IPS-NIHi7 (cell line): ENCODE data around the gene NOX5.

ENCODE experiments used
- DNase-seq: peaks from one replicate; pipeline ENCODE4 v3.0.0; 2012; ENCODE audit warnings: mixed read lengths; ENCODE audit errors: extremely low spot score

NOX5 gene

DNA sequence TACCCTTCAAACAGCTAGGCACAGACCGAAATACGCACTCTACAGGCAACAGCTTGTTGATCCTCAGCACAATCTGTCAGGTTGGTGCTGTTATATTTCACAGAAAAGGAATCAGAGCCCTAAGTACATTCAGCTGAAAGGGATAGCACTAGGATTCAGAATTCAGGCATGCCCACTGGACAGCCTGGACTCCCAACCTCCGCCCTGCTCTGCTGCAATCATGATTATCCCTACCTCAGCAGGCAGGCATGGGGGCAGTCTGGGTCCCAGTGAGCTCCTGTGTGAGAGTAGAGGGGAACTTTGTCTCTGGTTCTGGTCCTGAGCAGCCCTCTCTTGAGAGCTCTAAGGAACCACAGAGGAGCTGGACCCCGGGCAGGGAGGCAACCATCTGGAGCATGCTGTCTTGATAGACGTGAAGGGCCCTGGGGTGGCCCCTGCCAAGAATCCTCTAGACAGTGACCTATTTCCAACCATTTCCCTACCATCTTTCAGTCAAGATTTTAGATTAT lies 23.4 kb upstream of the NOX5 start:
- DNase-seq = no peak

DNA sequence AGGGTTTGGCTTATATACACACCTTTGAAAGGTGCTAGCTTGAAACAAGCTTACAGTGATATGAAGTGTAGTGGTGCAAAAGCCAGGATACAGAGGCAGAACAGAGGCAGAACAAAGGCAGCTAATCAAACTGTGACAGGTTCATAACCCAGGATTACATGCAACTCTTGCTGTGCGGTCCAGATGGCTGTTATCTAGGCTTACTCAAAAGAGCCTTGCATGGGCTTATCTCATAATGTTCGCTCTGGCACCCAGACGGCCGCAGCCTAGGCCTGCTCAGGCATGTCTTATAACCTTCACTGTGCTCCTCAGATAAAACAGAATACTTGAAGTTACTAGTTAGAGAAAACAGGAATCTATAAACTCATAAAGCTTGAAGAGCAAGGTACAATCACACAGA lies 22.8 kb upstream of the NOX5 start:
- DNase-seq = no peak

DNA sequence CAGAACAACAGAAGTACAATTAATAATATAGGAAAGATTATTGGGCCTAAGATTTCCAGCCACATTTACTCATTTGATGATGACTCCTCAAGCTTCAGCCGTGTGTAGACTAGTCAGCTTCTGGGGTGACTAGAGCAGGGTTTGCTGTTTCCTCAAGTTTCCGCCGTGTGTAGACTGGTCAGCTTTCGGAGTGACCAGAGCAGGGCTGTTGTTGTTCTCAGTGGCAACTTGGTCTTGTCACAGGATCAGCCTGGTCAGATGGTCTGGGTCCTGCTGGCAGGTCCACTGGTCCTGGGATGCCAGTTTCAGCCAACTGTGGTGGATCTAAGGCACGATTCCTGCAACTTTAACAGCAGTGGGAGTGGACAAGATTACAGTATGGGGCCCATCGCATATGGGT lies 21.8 kb upstream of the NOX5 start:
- DNase-seq = no peak

DNA sequence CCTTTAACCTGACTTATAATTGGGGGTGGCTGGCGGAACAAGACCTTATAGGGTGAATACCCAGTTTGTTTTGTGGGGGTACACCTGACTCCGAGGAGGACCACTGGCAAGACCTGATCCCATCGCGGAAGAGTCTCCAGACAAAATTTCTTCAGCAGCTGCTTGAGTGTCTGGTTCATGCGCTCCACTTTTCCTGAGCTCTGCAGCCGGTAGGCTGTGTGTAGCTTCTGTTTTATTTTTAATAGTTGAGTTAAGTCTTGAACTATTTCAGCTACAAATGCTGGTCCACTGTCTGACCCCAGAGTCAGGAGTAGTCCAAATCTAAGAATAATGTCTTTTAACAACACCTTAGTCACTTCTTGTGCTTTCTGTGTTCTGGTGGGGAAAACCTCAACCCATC lies 21.2 kb upstream of the NOX5 start:
- DNase-seq = no peak

DNA sequence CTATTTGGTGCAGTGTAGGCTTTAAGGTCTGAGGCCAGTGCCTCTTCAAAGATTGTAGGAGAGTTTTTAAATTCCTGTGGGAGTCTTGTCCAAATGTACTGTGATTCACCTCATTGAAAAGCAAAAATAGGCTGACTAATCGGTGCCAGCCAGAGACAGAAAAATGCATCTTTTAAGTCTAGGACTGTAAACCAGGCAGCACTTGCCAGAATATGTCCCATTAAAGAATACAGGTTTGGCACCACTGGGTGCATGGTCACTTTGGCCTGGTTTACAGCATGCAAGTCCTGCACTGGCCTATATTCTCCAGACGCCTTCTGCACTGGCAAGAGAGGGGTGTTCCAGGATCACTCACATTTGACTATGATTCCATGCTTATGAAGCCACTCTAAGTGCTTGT lies 20.3 kb upstream of the NOX5 start:
- no peak for DNase-seq

DNA sequence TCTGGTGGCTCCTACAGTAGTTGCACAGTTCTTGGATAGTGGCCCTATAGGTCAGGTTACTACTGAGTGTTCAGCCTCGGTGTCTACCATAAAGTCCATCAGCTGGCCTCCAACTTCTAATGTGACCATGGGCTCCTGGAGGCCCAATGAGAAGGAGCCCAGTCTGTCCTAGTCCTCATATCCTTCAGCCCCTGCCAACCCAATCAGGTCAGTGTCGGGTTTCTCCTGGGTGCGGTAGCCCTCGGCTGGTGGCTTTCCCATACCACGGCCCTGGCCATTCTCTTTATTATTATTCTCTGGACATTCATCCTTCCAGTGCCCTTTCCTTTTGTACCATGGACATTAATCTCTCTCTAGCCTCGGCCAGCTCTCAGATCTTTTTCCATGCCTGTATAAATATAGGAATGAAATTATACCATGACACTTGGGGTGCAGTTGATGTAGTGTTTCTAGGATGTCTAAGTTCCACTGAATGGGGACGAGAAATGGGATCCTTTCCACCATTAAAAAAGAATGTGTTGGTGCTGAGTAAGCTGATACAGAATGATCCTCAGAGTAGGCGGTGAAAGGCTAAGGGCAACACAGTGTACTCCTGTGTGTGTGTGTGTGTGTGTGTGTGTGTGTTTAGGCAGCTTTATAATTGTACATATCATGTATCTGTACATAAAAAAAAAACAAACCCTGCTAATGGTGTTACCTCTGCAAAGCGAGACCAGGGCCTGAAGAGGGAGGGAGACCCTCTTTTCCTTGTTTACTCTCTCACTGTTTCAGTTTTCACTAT lies 19.3 kb upstream of the NOX5 start:
- DNase-seq = no peak

DNA sequence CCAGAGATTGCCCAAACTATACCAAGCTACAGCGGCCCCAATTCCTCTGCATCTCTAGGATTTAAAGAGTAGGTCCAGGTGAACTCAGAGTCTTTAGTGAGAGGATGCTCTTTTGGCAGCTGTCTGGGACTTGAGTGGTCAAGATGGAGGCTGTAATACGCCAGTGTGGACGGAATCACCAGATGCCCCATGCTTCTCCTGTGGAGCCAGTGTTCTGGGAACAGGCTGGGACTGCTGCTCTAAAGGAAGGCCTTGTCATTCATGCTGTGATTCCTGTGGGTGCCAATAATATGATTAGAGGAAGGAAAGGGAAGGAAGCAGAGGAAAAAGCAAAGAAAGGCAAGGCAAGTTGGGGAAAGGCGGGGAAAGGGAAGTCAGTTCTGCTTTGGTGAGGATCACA lies 17.4 kb upstream of the NOX5 start:
- no peak for DNase-seq

DNA sequence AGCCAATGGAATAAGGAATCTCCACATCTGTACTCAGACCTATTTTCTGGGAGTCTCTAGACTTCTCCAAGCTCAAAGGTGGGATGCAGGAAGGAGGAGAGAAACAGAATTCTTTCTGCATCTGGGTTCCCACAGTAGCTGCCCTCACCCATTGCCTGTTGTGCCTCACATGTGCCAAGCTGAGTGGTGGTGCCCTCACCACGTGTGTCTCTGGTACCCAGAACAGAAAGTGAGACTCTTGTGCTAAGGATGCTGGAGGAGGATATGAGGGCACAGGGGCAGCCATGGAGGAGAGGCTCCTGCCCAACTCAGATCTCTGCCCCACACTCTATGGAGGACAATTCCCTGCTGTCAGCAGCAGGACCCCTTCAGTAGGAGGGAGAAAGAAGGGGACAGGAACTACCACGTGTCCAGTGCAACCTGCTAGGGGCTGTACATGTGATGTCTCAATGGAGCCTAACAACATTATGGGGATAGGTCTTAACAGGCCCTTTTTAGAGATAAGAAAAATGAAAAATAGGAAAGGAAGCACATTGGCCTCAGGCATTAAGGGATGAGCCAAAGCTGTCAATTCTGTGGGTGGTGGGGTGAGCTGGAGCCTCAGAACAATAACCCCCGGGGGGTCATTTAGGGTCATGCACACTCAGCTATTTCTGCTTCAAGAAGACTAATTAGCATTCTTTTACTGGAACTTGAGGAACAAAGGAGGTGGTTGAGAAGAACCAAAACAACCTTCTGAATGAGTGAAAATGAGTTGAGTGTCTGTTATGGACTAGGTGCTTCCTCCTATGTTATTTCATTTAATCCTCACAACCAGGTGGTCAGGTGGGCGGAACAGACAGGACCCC lies 16.3 kb upstream of the NOX5 start:
- DNase-seq = no peak

DNA sequence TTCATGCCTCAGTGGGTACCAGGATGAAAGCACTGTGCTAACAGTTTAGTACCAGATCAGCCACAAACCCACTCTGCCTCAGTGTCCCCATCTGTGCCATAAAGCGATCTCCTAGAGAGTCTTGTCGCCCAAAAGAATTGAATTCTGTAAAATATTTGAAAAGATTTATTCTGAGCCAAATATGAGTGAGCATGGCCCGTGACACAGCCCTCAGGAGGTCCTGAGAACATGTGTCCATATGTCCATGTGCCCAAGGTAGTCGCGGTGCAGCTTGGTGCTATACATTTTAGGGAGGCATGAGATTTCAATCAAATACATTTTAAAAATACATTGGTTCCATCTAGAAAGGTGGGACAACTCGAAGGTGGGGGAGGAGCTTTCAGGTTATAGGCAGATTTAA lies 15.4 kb upstream of the NOX5 start:
- DNase-seq = no peak

DNA sequence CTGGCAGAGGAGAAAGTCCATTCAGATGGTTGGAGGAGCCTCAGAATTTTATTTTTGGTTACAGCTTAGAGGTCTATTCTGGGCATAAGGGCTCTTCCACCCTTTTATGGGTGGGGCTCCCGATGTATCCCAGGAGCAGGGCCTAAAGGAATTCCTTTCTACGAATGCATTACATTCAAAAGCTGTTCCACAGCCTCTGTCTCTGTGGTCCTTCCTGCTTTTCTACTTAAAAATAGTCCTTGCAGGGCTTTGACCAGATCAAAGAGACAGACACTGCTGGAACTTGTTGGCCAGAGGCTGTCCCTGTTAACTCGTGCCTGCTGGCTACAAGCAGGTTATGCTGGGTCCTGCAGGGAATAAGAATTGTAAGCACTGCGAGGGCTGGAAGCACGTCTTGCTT lies 14.4 kb upstream of the NOX5 start:
- DNase-seq = no peak

DNA sequence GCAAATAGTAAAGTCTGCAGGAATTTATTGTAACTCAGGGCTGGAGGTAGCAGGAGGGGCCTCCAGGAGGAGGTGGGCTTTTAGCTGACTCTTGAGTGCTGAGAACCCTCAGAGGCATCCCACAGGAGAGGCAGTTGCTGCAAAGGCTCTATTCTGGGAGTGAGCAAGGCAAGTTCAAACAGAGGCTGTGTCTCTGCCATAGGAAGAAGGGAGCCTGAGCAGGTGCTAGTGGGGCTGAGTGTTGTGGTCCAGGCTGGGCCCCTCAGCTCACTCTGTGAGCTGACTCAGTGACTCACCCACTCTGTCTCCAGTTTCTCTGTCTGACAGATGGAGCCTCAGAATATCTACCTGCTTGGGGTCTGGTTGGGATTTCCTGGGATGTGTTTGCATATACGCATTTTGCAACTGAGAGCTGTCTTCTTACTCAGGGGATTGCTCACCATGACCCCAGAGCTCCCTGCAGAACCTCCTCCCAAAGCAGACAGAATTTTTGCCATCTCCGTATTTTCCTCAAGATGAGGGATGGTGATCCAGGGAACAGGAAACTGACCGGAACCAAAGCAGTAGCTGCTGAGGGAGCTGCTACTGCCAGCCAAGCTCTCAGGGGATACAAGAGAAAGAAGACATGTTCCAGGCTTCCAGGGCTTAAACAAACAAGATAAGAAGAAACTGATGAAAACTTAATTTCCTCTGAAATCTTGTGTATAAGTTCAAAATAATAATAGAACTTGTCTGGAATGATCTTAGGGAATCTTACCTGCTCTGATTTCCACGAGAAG lies 13.6 kb upstream of the NOX5 start:
- no peak for DNase-seq

DNA sequence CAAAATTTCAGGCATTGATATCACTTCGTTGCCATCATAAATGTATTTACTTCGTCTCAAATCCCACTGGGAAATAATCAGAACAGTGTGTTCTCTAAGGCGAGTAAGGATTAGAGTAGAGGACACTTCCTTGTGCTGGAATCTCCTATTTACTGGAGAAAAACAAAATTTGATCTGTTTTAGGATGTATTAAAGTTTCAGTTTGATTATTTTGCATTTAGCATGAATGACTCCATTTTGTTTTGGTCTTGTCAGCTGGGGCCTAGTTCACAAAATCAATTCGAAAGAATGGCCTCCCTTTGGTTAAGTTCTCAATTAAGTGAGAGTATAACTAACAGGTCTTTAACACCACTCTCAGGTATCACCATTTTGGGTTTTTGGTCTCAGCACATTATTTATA lies 11.7 kb upstream of the NOX5 start:
- no peak for DNase-seq

DNA sequence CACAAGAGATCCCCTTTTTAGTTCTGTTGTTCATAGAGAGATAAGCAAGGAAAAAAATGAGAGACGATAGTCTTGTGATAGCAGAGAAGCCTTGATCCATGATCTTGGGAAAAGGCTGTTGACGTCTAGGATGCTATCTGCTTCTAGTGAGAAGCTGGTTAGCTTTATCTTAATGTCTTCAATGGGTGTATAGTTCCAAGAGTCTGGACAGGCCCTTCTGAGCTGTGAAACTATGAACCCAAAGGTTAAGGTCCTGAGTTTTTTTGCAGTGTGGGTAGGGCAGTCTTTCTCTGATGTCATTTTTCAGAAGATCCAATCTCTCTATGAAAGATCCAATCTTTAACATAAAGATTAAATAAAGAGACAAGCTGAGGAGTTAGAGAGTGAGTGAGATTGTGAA lies 10.5 kb upstream of the NOX5 start:
- no peak for DNase-seq

DNA sequence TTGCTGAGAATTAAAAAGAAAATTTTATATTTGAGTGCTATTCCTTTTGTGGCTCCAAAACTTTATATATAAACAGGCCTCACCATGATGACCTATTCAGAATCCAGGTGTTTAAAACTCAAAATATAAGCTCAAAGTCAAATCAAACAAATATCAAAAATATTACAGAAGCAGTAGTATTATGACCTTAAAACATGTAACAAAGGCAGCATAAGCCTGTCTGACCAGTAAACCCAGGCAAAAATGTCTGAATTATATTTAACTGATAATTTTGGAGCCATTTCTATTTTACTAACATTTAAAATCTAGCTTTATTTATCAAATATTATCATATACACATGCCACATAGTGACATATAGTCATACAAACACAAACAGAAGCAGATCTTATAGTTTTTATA lies 6.4 kb upstream of the NOX5 start:
- DNase-seq = no peak

DNA sequence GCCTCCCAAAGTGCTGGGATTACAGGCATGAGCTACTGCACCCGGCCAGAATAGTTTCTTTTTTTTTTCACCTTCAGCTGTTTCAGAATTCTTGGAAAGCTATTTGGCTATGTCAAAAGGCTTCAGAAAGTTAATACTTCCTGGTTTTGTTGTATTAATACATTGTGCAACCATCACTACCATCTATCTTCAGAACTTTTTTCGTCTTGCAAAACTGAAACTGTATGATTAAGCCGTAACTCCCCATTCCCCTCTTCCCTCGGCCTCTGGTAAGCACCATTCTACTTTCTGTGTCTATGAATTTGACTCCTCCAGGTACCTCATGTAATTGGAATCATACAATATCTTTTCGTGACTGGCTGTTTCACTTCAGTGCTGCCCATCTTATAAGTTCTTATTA lies 5.2 kb upstream of the NOX5 start:
- no peak for DNase-seq

DNA sequence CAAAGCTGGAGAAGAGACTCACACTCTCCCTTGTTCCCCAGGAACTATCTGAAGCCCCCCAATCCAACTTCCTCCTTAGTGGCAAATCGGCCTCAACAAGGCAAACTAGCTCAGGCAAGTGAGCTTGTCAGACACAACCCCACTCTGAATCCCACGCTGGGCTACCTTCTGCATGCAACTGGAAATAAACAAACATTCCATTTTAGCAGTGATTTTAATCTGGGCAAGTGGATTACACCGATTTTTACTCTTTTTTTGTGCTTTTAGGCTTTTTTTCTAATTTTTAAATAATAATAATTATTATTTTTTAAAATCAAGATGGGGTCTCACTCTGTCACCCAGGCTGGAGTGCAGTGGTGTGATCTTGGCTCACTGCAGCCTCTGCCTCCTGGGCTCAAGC lies 2.9 kb upstream of the NOX5 start:
- DNase-seq = no peak

DNA sequence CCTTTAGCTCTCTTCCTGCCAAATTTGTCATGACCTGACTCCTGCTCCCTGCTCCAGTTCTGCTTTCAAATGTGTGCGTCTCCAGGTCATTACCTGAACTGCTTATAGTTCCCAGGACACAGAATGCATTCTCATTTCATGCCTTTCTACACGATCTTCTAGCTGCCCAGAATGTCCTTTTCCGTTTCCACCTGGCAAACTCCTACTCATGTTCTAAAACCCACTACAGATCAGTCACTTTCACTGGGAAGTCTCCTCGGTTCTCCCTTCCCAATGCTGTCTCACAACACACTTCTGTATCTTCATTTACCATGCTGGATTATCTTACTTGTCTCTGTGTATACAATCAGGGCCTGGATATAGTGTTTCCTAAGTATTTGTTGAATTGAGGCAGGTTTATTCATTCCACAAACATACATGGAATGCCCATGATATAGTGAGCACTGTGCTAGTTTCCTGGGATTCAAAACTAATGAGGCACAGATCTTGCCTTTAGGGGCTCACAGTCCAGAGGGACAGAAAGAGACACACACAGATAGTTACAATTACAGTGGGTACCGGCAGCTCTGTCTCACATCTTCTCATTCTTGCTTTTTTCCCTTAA lies 1.6 kb upstream of the NOX5 start:
- no peak for DNase-seq

DNA sequence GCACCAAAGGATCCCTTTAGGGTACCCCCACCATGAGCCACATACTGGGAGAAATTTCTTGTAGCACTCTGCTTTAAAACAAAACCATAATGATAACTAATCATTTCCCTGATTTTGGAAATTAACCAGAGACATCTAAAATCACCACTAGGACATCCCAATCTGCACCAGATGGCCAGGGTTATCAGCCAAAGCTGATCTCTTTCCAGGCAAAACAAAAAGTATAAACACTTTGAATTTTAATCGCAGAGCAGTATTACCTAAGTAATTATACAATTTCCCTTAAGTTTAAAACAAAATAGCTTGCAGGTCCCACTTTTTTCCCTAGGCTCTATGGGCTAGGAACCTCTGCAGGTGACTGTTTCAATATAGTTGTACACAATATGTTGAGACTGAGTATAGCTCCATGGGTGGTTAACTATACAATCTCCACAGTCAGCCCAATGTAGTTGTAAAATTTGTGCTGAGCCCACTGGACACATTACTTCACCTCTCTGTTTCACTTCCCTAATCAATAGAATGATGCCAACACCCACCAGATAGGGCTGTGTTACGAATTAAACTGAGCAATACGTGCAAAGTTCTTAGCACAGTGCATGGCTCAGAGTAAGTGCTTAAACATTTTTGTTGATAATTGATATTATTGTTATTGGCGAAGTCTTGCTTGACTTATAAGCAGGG lies 629 bp upstream of the NOX5 start:
- DNase-seq = no peak

DNA sequence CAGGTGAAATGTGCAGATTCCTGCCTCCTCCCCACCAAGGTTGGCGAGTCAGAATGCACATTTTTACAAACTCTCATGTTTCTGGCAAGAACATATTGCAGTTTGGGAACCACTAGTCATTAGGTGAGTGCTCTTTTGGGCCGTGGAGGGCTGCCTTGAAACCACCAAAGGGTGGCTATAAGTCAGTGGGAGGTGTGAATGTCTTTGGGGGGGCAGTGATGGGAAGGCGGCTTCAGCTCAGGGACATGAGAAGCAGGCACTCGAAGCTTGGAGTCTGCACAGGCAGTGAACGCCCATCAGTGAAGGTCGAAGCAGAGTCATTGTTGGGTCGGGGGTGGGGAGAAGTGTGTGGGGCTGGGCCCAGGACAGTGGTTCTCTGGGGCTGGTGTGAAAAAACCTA lies 1.1 kb downstream of the NOX5 start:
- no peak for DNase-seq

DNA sequence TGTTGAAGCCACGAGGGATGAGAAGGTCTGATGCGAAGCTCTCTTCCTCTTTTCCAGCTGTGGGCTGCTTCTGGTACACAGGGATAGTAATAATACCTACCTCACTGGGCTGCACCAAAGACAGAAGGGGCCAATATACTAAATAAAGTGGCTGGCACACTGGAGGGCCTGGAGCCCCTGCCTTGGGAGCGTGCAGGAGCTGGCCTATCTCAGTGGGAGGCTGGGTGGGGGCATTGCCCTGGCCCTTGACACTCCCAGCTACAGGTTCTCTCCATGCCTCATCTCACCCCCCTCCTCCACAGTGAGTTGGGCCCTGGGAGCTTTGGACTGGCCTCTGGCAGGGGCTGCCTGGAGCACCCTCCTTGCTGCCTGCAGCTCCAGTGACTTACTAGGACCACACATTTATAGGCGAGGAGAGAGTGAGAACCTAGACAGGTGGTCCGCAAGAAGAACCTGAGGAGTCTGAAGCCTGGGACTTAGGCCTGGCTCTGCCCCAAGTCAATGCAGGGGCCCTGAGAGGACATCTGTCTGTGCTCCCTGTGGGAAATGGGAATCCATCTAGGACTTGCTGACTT lies 1.6 kb downstream of the NOX5 start:
- DNase-seq = no peak

DNA sequence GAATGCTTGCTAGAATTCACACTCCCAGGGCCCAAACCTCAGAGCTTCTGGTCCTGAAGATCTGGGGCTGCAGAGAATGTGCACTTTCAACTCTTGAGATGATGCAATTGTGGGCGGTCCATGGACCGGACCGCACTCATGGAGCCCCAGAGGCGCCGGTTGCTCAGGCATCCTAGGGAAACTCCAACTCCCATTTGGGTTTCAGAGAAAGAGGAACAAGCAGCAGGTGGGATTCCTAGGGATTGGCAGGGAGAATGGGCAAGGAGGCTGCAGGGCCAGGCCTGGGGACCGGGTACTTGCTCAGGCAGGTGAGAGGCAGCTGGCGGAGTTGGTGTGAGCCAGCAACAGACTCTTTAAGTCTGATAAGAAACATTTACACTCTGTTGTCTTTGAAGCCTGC lies 3.5 kb downstream of the NOX5 start:
- DNase-seq = no peak
